ENCODE data around the gene FMN1.

- TF ChIP-seq MAX (IDR thresholded peaks at IDR 0.05) (no peak), TAF1 (IDR thresholded peaks at IDR 0.05; ENCODE audit: low read depth) (no peak), REST (IDR thresholded peaks at IDR 0.05; ENCODE audit: low read depth) (no peak), USF1 (IDR thresholded peaks at IDR 0.05) (no peak)
Observed at GRCh38 chr15:32857732-32858131, 336.8 kb downstream of the FMN1 start.

Data from Ishikawa (cell line).